Measurements from ENCODE around the gene UBN2. TPM values are rescaled to one million over a fixed set of nuclear protein-coding genes. Genes with fewer than 3 reads are reported as not detected.

UBN2 gene
- total RNA-seq, 4 donors from 2014 or later: 18.0 to 46.2 (median 22.6) TPM

DNA sequence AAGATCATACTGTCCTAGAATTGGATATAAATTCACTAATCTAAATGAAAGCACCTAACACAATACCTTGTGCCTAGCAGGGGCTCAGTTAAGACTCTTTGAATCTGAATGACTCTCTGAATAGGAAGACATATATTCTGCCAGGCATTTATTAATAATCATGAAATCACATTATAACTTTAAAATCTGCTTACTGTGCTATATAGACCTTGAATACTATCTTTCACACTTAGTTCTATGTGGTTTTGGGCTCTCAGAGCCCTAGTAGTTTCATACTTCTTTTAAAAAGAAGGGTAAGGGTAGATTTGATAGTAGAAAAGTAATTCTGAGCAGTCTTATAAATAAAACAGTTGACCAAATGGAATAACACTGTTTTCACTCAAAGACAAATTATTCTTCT, 10.2 kb downstream of the UBN2 start:
- no peaks in the 10 kb centered on the region for H3K9me3 ChIP-seq

DNA sequence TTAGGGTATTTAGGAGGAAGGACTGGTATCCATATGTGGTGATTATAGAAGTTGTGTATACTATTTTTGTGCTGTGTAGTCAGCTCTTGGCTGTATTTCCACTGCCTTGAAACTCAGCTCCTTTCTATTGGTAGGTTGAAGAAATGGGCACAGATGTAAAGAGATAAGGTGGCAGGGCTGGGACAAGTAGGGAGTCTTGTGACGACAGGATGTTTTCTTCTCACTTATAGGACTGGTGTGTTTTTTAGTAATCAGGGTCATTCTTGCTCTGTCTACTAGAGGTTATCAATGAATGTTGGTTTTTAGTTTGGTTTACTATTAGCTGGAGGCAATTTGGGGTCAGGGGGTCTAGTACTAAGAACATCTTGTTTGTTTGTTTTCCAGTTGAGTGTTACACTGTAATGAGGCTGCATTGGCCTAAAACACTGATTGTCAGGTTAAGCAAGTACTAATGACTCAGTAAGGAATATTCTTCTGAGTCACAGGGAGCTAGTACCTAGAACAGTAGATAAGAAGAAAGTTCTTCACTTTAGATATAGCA, 11.8 kb downstream of the UBN2 start:
- Histone ChIP-seq H3K4me1 (no peaks in the 10 kb centered on the region), H3K4me3 (no peak overlapping the region), H3K36me3 (peaks cover 0 to 65% (median 0%) of the 10 kb centered on the region in 3 donors), H3K27ac (no peak overlapping the region), H3K9me3 (no peaks in the 10 kb centered on the region), H3K27me3 (no peaks in the 10 kb centered on the region)
- DNase-seq: no peak
- TF ChIP-seq POLR2A (IDR thresholded peaks at IDR 0.05): no peak
- TF ChIP-seq, protein P1, sequence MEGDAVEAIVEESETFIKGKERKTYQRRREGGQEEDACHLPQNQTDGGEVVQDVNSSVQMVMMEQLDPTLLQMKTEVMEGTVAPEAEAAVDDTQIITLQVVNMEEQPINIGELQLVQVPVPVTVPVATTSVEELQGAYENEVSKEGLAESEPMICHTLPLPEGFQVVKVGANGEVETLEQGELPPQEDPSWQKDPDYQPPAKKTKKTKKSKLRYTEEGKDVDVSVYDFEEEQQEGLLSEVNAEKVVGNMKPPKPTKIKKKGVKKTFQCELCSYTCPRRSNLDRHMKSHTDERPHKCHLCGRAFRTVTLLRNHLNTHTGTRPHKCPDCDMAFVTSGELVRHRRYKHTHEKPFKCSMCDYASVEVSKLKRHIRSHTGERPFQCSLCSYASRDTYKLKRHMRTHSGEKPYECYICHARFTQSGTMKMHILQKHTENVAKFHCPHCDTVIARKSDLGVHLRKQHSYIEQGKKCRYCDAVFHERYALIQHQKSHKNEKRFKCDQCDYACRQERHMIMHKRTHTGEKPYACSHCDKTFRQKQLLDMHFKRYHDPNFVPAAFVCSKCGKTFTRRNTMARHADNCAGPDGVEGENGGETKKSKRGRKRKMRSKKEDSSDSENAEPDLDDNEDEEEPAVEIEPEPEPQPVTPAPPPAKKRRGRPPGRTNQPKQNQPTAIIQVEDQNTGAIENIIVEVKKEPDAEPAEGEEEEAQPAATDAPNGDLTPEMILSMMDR (IDR thresholded peaks at IDR 0.05): no peak

More for the DNA sequence above, 10.2 kb downstream of the UBN2 start:
- no peak overlapping the region for H3K4me3 ChIP-seq
- no peak for DNase-seq
- H3K27me3 ChIP-seq: no peaks in the 10 kb centered on the region
- no peak overlapping the region for H3K27ac ChIP-seq
- no peak for TF ChIP-seq POLR2A (IDR thresholded peaks at IDR 0.05)
- TF ChIP-seq, protein P1 (IDR thresholded peaks at IDR 0.05): no peak
- peaks cover 0 to 65% (median 0%) of the 10 kb centered on the region in 3 donors for H3K36me3 ChIP-seq
- H3K4me1 ChIP-seq: no peaks in the 10 kb centered on the region

DNA sequence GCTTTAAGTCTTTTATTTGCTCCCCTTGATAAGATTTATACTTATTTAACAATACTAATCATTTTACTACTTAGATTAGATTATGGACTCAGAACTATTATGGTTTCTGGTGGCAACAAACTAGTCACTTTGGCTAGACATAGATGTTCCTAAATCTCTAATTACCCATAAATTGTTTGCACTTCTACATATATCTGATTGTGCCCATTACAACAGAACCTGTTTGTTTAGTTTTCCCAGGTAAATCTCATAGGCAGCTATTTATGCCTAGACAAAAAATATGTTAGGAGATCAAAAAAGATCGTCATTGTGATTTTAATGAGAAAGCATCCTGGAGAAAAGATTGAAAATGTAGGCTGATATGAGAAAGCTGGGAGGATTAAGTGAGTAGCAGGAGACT, 14.4 kb downstream of the UBN2 start:
- no peak overlapping the region for H3K27ac ChIP-seq
- no peaks in the 10 kb centered on the region for H3K9me3 ChIP-seq
- no peak for TF ChIP-seq POLR2A (IDR thresholded peaks at IDR 0.05)
- TF ChIP-seq, protein P1 (IDR thresholded peaks at IDR 0.05): no peak
- no peaks in the 10 kb centered on the region for H3K27me3 ChIP-seq
- no peaks in the 10 kb centered on the region for H3K4me1 ChIP-seq
- peaks cover 0 to 65% (median 0%) of the 10 kb centered on the region in 3 donors for H3K36me3 ChIP-seq
- no peak overlapping the region for H3K4me3 ChIP-seq
- DNase-seq: no peak

DNA sequence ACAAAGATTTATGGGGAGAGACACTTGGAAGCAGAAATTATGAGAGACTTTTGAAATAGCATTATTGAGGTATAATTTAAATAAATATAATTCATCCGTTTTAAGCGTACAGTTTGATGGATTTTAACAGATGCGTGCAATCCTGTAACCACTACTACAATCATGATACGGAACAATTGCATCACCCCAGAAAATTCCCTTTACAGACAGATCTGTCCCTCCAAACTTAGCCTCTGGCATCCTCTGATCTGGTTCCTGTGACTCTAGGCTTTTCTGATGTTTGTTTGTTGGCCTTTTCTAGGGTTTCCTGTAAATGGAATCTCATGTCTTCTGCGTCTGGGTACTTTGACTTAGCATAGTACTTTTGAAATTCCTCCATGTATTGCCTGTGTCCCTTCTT, 15.5 kb downstream of the UBN2 start:
- TF ChIP-seq, protein P1 (IDR thresholded peaks at IDR 0.05): no peak
- no peak for TF ChIP-seq POLR2A (IDR thresholded peaks at IDR 0.05)
- H3K4me3 ChIP-seq: no peak overlapping the region
- no peak for DNase-seq
- H3K4me1 ChIP-seq: no peaks in the 10 kb centered on the region
- no peaks in the 10 kb centered on the region for H3K9me3 ChIP-seq
- no peak overlapping the region for H3K27ac ChIP-seq
- no peaks in the 10 kb centered on the region for H3K27me3 ChIP-seq
- H3K36me3 ChIP-seq: peaks cover 0 to 68% (median 0%) of the 10 kb centered on the region in 3 donors

DNA sequence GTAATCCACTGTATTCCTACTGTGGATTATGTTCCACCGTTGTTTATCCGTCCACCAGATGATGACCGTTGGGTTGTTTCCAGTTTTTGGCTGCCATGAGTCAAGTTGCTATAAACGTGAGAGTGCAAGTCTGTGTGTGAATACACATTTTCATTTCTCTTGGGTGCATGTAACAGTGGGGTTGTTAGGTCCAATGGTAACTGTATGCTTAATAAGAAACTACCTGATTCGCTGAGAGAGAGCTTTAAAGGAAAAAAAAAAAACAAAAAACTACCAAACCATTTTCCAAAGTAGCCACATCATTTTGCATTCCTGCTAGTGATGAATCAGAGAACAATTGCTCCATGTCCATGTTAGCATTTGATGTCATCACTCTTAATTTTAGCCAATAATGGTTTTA, 15.9 kb downstream of the UBN2 start:
- Histone ChIP-seq H3K36me3 (peaks cover 0 to 72% (median 0%) of the 10 kb centered on the region in 3 donors), H3K4me3 (no peak overlapping the region)
- no peak for DNase-seq

More for the DNA sequence above, 15.9 kb downstream of the UBN2 start:
- Histone ChIP-seq H3K27me3 (no peaks in the 10 kb centered on the region), H3K4me1 (no peaks in the 10 kb centered on the region), H3K27ac (no peak overlapping the region), H3K9me3 (no peaks in the 10 kb centered on the region)
- TF ChIP-seq, protein P1 (IDR thresholded peaks at IDR 0.05): no peak
- no peak for TF ChIP-seq POLR2A (IDR thresholded peaks at IDR 0.05)

Data from Peyer's patch (tissue), 4 donors.